Stimulated activated CD8-positive, alpha-beta memory T cell treated with anti-CD3 and anti-CD28 coated beads, Interleukin-4, amount 100 ng/mL, for 1 hour (primary cell): ENCODE data around the gene DYRK1A.

Source experiments
- DNase-seq, 2 donors: peaks; one replicate each; pipeline ENCODE4 v3.0.0-alpha.2; 2020; ENCODE audit warnings: low read depth in 2 of 2, low spot score in 1 of 2

The DYRK1A gene

DNA sequence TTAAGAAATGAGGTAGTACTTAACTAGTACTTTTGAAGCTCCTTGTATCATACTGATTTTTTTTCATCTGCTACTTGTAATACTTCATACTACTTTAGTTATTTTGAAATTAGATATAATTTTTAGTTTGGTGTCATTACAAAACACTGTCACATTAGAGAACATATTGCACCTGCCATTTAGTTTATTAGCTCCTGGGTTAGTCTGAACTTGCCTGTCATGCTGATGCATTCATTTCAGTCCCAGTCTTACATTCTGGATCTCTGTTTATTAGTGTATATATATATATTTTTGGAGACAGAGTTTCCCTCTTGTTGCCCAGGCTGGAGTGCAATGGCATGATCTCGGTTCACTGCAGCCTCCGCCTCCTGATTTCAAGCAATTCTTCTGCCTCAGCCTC lies 50.3 kb downstream of the DYRK1A start:
- DNase-seq, result no peak

DNA sequence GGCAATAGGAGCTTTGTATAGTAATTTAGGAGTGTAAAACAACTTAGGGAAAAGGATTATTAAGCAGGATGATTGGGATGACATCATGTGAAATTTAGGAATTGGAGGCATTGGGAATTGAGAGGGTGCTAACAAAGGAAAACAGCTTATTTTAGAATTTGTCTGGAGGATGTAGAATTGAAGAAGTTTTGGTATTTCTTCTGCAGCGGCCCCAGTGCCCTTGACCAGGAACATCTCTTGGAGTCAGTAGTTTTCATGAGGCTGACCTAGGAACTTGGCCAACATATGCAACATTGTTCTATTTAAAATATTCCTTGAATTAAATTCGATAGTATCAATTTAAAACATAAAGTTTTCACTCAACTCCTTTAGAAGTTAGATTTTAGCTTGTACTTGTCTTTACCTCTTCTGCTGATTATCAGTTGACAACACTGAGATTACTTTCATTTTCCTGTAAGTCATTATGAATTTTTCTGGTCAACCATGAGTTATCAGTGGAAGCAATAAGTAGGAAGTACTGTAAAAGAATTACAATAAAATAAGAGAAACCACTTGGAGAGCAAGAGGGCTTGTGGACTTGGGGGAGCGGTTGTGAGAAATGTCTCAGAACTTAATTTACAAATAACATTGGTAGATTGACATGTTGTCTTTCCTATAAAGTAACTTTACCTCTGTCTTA lies 52.8 kb downstream of the DYRK1A start:
- DNase-seq, result no peak

DNA sequence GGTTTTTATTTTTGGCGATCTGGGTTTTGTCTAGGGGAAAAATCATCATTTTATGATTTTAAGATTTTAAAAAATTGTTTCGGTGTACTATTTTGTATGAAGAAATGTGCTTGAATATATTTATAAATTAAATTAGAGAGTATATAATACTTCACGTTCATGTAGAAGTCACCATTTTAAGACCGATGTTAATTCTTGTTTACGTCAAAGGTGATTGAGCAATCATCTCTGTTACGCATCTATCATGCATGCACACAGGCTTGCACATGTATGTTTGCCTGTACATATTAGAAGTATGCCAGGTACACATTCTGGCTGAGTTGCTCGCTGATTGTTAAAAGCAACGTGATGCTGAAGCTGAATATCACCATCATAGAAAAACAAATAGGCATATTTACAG lies 54.7 kb downstream of the DYRK1A start:
- DNase-seq, result no peak

DNA sequence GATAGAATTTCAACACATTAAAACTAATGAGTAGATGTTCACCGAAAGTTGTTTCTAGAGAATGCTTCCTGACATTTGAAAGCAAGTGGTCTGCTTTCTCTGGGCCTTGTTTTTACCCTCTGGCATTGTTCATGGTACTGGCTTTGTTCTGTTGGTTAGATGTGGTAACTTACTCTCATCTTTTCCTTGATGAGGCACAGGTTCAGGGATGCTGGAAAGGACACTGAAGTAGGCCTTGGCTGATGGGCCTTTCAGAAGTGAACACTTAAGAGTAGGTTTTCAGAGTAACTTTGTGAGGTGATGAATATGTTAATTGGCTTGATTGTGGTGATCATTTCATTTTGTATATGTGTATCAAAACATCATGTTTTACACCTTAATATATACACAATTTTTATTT lies 55.8 kb downstream of the DYRK1A start:
- no peak for DNase-seq

DNA sequence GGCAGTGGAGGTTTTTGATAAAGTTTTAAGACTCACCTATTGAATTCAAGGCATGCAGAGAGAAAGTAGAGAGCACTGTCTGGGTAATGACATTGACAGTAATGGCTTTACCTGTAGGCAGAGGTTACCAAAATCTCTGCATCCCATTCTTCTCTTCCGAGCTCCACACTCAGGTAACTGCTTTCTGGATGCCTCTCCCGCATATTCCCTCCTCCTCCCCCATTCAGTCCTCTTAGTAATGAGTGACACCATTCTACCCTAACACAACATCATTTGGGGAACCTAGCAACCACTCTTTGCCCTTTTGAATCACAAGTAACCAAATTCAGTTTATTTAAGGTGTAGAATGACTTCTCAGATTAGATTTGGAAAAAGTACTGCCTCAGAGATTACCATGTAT lies 56.5 kb downstream of the DYRK1A start:
- no peak for DNase-seq

DNA sequence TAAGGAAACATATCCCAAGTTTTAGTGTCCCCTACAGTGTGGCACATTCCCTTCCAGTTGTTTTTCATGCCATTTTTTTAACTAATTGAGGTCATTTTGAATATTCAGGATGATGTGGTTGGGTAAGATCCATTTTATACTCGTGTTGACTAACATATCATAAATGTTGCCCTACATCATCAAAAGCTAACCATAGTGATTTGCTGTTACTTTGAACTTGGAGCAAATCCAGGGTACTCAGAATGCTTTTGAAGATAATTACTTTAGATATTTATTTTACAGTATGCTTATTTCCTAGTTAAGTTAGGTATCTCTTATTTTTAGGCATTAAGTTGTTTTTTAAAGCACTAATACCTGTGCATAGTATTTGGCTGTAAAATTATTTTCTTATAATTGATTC lies 57.8 kb downstream of the DYRK1A start:
- no peak for DNase-seq

DNA sequence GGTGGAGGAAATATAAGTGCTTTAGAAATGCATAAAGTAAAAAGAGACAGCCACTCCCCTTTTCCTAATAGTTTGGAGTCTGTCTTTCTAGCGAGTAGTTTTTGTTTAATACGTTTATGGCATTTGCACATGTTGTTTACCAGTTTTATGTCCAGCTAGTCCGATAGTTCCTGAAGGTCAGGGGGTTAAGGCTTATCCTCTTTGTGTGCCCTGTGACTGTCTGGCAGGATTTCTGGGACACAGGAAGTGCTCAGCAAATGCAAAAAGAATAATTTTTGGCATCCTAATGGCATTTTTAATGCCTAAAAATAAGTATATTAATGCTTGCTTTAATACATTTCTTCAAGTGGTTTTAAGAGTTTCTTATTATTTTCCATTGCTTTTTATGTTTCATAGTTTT lies 58.4 kb downstream of the DYRK1A start:
- no peak for DNase-seq

DNA sequence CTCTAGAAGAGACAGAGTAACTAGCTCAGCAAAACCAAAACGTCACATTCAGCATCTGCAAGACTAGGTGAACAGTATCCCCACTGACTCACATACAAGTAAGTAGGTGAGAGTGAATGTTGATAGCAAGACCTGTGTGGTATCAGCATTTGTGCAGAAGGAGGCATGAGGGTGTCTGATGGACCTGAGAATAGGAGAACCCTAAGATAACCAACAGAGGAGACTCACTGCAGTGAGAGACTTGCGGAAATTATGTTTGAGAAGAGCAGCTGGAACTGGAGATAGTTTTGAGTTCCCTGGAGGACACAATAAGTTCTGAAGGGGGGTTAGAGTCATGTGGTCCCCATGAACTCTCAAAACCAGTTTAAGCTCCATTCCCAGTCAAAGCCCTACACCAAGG lies 59.1 kb downstream of the DYRK1A start:
- DNase-seq, result no peak

DNA sequence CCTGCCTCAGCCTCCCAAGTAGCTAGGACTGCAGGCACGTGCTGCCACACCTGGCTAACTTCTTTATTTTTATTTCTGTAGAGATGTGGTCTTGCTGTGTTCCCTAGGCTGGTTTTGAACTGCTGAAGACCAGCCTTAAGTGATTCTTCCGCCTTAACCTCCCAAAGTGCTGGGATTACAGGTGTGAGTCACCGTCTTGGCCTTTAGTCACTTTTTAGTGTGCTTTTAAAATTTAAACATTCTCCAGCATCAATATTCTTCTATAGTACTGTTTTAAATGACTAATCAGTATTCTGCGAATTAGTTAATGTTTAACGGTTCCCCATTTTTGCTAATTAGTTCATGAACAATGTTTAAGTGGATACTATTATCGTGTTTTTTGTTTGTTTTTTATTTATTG lies 60.6 kb downstream of the DYRK1A start:
- DNase-seq, result no peak

DNA sequence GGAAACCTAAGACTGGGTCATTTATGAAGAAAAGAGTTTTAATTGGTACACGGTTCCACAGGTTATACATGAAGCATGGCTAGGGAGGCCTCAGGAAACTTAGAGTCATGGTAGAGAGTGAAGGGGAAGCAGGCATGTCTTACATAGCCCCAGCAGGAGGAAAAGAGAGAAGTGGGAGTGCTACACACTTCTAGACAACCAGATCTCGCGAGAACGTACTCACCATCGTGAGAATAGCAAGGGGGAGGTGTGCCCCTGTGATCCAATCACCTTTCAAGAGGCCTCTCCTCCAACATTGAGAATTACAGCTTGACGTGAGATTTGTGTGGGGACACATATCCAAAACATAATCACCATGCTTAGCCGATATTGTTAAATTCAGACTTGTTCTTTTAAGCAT lies 62.8 kb downstream of the DYRK1A start:
- DNase-seq, result no peak

DNA sequence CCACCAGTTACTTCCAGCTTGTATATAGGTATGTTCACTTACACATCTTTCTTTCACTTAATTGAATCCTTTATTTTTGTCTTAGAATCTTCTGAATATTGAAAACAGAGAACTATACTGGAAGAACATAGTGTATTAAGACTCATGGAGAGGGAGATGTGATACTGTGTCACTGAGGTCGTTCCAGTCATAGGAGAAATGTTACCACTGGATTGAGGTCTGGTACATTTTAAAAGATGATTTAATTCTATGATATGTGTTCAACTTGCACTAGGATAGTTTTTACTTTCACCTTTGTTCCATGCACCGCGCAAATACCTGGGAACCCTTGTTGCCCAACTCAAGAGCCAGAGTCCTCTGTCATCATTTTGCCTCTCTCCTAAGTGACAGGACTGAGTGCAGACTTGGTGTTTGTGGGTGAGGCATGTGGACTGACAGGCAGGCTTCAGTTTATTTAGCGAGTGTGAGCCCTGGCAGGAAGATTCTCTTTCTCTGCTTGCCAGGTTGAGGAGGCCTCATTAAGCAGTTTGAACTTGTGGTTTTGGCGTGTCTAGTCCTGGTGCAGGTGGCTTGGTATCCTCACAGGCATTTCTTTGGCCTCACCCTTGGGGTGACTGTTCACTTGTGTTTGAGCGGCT lies 63.7 kb downstream of the DYRK1A start:
- DNase-seq, result no peak

DNA sequence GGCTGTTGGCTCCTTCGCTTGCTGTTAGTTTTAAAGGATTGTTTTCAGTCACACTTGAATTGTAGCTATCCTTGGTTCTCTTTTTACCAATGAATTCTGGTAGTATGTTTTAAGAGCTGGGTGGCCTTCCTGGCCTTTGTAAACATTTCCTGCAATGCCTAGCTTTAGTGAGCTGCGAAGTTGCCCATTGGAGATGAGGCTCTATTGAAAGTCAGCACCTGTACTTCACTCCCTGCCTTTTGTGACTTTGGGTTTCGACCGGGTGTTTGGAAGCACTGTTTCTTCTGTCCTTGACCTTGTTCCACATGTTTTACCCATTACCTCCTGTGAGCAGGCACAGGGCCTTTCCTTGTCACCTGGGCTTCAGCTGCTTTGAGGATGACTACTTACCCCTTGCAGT lies 64.7 kb downstream of the DYRK1A start:
- no peak for DNase-seq

DNA sequence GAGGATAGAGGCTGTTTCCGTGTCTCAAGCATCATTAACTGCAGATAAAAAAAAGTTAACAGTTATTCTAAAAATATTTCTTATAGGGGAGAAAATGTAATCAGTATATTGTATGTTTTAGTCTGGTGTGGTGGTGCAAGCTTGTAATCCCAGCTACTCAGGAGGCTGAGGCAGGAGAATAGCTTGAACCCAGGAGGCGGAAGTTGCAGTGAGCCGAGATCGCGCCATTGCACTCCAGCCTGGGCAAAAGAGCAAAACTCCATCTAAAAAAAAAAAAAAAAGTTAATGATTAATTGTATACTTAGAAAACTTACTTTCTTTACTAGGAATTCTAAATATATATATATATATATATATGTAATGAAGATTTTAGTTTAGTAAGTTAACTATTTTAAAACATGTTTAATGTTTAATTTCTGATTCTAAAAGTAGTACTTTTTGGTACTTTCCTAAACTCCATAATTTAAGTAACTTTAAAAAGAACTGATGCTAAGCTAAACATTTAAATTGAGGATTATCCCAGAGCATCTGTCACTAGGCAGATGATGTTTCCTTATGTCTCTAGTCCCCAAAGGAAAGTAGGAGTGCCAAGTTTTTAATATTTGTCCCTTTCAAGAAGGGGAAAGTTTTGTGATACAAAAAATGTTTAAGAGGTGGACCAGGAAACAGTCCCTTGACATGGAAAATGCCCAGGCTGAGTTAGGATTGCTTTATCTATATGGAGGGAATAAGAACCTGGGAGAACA lies 66.3 kb downstream of the DYRK1A start:
- no peak for DNase-seq

DNA sequence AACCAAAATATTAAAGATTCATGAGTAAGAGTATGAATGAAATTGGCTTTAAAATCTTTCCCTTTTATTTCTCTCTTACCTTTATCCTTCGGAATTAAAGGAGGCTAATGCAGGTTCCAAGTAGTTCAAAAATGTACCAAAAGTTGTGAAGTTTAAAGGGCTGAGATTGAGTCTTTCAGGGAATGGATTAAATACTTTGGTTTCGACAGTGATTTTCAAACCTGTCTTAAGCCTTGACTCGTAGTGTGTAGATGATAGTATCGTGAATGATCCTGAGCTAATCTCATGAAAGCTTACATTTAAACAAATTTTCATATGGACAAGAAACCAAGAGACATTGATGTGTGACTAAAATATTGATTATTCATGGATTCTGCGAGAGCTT lies 66.9 kb downstream of the DYRK1A start:
- no peak for DNase-seq

DNA sequence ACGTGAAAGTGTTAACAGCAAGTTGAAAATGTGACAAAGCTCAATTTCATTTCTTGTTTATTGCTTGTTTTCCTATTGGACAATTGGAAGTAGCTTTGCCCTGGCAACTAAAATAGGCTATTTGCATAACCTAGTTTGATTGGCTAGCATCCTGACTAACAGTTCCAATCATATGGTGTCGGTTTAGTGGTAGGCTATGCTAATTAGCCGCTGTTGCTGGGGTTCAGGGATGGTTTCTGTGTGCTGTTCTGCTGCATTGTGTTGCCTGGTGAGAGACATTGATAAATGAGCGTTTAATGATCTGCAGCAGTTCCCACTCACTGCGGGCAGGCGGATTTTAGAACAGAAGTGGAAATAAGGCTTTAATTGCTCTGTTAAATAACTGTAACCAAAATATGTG lies 68.5 kb downstream of the DYRK1A start:
- peak in 1 of 2 donors; percentile 16 for DNase-seq

DNA sequence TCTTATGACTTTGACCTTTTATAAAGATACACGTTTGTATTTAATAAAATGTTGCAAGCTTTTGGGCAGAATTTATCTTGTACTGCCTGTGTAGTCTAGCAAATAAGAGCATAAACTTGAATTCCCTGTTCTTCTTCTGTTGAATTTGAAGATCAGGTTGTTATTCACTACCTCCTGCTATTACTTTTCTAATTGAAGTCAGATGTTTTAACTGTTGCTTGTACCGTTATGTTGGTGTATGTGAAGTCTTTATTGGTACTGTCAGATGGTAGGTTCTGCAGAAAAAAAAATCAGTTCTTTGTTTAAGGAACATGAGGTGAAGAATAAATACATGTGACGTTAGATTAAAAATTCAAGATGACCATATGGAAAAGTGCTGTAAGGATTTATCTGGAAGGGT lies 69.1 kb downstream of the DYRK1A start:
- no peak for DNase-seq

DNA sequence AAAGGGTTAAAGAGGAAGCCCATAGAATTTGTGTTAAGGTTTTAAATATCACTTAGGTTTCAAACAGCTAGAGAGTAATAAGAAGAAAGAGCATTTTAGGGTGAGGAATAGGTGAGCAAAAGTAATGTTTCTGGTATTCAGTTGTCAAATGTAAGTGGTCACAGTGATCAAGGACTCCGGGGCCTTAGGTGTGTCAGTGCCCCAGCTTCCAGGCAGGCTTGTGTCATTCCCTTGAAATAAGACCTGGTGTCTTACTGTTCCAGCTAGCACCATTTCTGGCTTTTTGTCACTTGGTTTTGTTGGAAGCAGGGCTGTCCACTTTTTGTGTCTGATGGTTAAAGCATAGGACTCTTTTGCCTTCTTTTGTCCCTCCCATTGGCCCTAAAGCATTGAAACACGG lies 69.6 kb downstream of the DYRK1A start:
- no peak for DNase-seq

DNA sequence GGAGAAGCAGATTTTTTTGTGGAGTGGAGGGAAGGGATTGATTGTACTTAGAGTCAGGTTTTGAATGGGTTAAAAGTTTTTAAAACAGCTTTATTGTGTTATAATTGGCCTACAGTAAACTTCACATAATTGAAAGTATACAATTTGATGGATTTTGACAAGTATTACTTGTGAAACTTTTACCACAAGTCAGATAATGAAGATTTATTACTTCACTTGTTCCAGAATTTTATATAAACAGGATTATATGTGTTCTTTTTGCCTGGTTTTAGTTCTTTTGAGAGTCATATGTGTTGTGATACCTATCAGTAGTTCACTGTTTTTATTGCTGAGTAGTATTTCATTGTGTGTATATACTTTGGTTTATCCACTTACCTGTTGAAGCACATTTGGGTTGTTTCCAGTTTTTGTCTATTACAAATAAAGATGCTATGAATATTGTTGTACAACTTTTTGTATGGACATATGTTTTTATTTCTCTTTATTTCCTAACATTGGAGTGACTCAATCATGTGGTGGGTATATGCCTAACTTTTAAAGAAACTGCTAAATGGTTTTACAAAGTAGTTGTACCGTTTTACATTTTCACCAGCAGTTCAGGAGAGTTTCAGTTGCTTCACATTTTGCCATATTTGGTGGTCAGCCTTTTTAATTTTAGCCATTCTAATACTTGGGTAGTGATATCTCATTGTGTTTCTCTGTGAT lies 71.0 kb downstream of the DYRK1A start:
- DNase-seq, result no peak

DNA sequence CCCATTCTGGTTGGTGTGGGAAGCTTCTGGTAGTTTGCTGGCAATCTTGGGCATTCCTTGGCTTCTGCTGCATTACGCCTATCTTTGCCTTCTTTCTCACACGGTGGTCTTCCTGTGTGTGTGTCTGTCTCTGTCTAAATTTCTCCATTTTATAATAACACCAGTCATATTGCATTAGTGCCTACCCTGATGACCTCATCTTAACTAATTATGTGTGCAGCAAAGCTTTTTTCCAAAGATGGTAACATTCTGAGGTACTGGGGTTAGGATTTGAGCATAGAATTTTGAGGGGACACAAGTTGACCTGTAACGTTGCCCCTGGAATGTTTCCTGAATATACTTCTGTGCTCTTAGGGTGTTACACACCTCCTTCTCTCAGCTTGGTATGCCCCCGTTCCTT lies 77.1 kb downstream of the DYRK1A start:
- DNase-seq, result no peak

DNA sequence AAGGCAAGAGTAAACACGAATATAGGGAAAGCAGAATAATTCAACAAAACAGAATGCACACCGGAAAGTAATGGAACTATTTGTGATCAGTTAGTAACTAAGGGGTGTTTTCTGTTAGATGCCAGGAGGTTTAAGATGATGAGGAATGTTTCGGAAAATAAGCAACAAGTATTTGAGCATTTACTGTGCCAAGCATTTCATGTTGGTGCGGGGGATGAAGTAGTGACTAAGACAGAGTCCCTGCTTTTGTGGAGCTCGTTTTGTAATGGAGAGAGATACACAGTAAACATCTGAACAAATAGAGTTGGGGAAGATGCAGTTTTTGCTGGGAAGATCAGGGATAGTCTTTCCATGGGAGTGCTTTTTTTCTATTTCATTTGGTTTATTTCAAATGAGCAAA lies 78.7 kb downstream of the DYRK1A start:
- DNase-seq, result no peak

DNA sequence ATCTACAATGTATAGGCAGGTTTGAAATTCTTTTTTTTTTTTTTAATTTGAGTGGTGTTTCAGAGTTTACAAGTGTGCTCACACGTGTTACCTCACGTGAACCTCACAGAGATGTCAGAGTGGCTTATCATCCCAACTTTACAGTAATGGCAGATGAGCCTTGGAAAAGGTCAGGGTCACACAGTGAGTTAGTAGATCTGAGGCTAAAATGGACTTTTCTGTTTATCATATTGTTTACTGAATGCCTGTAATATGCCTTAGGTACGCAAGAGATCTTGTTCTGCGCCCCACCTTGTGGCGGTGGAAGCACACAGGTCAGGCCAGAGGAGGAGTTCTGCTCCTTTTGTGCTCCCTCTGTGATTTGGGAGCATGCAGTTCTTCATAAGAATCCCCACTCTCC lies 80.0 kb downstream of the DYRK1A start:
- DNase-seq, result no peak
